ENCODE data around the gene SPHK2.

DNA sequence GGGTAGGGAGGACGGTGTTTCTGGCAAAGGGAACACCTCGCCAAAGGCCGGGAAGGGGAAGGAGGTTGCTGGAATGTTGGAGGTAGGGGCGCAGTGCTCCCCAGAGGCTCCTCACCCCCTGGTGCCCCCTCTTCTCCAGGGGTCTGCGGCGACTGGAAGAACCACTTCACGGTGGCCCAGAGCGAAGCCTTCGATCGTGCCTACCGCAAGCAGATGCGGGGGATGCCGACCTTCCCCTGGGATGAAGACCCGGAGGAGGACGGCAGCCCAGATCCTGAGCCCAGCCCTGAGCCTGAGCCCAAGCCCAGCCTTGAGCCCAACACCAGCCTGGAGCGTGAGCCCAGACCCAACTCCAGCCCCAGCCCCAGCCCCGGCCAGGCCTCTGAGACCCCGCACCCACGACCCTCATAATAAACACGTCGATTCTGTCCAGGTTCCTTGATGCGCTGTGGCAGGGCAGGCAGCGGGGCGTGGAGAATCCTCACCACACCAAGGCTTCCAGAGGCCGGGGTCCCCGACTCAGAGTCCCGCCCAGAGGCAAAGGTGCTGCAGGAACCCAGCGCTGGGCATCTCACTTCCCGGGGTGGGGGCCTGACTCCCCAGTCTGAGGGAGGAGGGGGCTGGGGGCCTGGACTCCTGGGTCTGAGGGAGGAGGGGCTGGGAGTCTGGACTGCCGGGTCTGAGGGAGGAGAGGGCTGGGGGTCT lies 20.2 kb upstream of the SPHK2 start:
- no peak for TF ChIP-seq FOXK2 (IDR thresholded peaks at IDR 0.05)
- no peak for TF ChIP-seq SUZ12 (IDR thresholded peaks at IDR 0.05)
- TF ChIP-seq FOXM1 (IDR thresholded peaks at IDR 0.05; ENCODE audit: borderline replicate concordance) = no peak
- no peak for TF ChIP-seq BHLHE40 (IDR thresholded peaks at IDR 0.05; ENCODE audit: borderline replicate concordance)
- TF ChIP-seq ZNF384 (IDR thresholded peaks at IDR 0.05) = no peak
- no peak for TF ChIP-seq ELF4 (IDR thresholded peaks at IDR 0.05)
- no peak for TF ChIP-seq FOXA1 (IDR thresholded peaks at IDR 0.05)
- no peak for TF ChIP-seq TARDBP (IDR thresholded peaks at IDR 0.05)
- no peak for TF ChIP-seq SP1 (IDR thresholded peaks at IDR 0.05)
- no peak for TF ChIP-seq HDGF (IDR thresholded peaks at IDR 0.05; ENCODE audit: borderline replicate concordance)
- no peak for TF ChIP-seq ARNT (IDR thresholded peaks at IDR 0.05)
